Glutamatergic neuron (in vitro differentiated cells): ENCODE measurements around the gene NEDD9. TPM values are rescaled to one million over a fixed set of nuclear protein-coding genes. Genes with fewer than 3 reads are reported as not detected.

Experiments
- DNase-seq: peaks from one replicate; pipeline ENCODE4 v3.0.0; 2022
- H3K27ac Mint-ChIP-seq: one replicate; pipeline ENCODE4 v1.8.0; 2020; ENCODE audit warnings: mild to moderate bottlenecking, mixed read lengths, inconsistent platforms; ENCODE audit not compliant: unreplicated experiment
- H3K27me3 Mint-ChIP-seq: one replicate; pipeline ENCODE4 v1.8.0; 2020; ENCODE audit warnings: mild to moderate bottlenecking, moderate library complexity, mixed read lengths, inconsistent platforms; ENCODE audit not compliant: unreplicated experiment
- H3K36me3 Mint-ChIP-seq: one replicate; pipeline ENCODE4 v1.8.0; 2020; ENCODE audit warnings: mild to moderate bottlenecking, mixed read lengths, inconsistent platforms; ENCODE audit not compliant: unreplicated experiment
- H3K4me1 Mint-ChIP-seq: one replicate; pipeline ENCODE4 v1.8.0; 2020; ENCODE audit warnings: mild to moderate bottlenecking, low read depth, mixed read lengths, inconsistent platforms; ENCODE audit not compliant: unreplicated experiment
- H3K4me3 Mint-ChIP-seq: one replicate; pipeline ENCODE4 v1.8.0; 2020; ENCODE audit warnings: mild to moderate bottlenecking, mixed read lengths, inconsistent platforms; ENCODE audit not compliant: unreplicated experiment
- H3K9me3 Mint-ChIP-seq: one replicate; pipeline ENCODE4 v1.8.0; 2020; ENCODE audit warnings: mild to moderate bottlenecking, moderate library complexity, mixed read lengths, inconsistent platforms; ENCODE audit not compliant: unreplicated experiment
- total RNA-seq: library from RNA; stranded (reverse); fragmentation: NEBNext Ultra II Directional; extraction: Animal tissue kit (Norgen Biotek cat#: 25700); gene quantifications from one replicate; pipeline ENCODE4 v1.2.1, GENCODE V29; 2021; ENCODE audit not compliant: unreplicated experiment
- TF ChIP-seq, protein P1 (sequence below): fragments of 200-600 bp; sonication (generic); IDR thresholded peaks from one replicate; pipeline ENCODE4 v1.5.0; 2021; ENCODE audit not compliant: partially characterized antibody, unreplicated experiment

The NEDD9 gene
- total RNA-seq, 1 donor from 2014 or later, result 0.71 TPM

DNA sequence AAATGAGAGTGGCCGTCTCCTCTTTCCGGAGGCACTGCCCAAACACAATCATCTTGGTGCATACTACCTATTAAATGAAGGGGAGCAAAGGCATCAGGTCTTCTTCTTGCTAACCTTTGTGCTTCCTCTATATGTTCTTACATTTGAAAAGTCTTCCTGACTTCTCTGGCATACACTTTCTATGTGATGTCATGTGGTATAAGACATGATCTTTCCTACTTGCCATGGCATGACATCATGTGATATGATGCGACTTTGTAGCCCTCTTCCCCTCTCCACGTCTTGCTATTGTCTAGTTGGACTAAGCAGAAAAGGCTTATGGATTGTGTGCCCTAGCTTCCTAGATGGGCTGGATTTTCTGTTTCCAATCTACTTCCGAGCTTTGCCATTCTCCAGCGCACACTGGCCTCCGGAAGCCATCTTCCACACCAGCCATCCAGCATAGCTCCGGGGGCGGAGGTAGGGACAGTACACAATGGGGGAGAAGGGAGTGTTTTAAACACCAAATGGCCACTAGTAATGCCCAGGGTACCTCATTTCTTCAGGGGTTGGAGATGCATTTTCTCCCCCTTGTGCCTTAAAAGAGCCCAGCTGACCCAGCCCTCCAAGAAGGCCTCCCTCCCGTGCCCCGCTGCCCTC, 8.8 kb upstream of the NEDD9 start:
- Mint-ChIP-seq H3K9me3 (no peaks in the 10 kb centered on the region), H3K27ac (no peak overlapping the region), H3K4me1 (no peaks in the 10 kb centered on the region), H3K4me3 (no peak overlapping the region), H3K27me3 (peaks cover 2% of the 10 kb centered on the region), H3K36me3 (no peaks in the 10 kb centered on the region)
- TF ChIP-seq, protein P1, sequence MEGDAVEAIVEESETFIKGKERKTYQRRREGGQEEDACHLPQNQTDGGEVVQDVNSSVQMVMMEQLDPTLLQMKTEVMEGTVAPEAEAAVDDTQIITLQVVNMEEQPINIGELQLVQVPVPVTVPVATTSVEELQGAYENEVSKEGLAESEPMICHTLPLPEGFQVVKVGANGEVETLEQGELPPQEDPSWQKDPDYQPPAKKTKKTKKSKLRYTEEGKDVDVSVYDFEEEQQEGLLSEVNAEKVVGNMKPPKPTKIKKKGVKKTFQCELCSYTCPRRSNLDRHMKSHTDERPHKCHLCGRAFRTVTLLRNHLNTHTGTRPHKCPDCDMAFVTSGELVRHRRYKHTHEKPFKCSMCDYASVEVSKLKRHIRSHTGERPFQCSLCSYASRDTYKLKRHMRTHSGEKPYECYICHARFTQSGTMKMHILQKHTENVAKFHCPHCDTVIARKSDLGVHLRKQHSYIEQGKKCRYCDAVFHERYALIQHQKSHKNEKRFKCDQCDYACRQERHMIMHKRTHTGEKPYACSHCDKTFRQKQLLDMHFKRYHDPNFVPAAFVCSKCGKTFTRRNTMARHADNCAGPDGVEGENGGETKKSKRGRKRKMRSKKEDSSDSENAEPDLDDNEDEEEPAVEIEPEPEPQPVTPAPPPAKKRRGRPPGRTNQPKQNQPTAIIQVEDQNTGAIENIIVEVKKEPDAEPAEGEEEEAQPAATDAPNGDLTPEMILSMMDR, result no peak
- DNase-seq, result no peak

DNA sequence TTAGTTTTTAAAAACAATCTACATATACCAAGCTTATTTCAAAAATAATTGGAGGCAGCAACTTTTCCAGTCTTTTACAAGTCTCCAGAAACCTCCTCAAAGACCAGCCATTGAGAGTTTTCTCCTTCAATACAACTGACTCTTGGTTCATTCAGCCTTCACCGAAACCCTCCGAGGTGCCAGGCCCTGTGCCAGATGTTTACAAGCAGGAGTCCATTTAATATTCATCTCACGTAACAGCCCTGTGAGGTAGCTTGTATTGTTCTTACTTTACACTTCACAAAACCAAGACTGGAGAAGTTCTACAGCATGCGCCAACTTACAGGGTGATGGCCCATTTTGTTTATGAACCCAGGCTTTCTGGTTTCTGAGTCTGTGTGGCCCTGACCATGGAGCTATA, 5.5 kb upstream of the NEDD9 start:
- H3K27ac Mint-ChIP-seq, result no peak overlapping the region
- peaks cover 2% of the 10 kb centered on the region for H3K27me3 Mint-ChIP-seq
- no peaks in the 10 kb centered on the region for H3K36me3 Mint-ChIP-seq
- no peaks in the 10 kb centered on the region for H3K9me3 Mint-ChIP-seq
- H3K4me1 Mint-ChIP-seq, result peaks cover 3% of the 10 kb centered on the region
- TF ChIP-seq, protein P1, result no peak
- DNase-seq, result no peak
- no peak overlapping the region for H3K4me3 Mint-ChIP-seq

DNA sequence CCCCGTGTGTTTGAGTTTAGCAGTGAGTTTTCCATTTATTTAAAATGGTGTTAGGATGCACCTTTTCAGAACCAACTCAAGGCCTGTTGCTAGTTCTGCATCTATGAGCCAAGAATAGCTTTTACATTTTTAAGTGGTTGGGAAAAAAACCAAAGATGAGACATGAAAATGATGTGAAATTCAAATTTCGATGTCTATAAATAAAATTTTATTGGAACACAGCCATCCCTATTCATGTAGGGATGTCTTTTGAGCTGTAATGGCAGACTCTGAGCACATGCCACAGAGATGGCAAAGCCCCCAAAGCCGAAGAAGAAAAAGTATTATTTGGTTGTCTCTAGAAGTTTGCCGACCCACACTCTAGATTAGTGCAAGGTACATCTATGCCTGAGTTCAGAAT, 5.0 kb upstream of the NEDD9 start:
- Mint-ChIP-seq H3K27me3 (peaks cover 2% of the 10 kb centered on the region), H3K4me1 (peaks cover 3% of the 10 kb centered on the region), H3K36me3 (no peaks in the 10 kb centered on the region), H3K4me3 (no peak overlapping the region), H3K9me3 (no peaks in the 10 kb centered on the region), H3K27ac (no peak overlapping the region)
- no peak for DNase-seq
- TF ChIP-seq, protein P1, result no peak

DNA sequence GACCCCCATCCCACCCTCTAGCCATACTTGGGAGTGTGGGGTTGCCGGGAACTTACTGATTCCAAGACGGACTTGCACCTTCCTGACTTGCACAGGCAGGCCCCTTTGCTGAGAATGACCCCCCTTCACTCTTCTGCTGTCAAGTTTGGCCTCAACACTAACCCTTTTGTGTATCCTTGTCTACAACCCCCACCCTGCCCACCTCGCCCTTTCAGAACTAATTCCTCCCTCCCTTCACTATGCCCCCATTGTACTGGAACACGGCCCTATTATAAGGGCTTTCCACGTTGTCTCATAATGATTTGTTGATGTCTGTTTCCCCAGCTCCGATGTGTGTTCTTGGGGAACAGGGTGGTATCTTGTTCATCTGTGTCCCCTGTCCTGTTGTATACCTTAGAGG, 4.4 kb upstream of the NEDD9 start:
- Mint-ChIP-seq H3K27ac (no peak overlapping the region), H3K36me3 (no peaks in the 10 kb centered on the region), H3K4me3 (no peak overlapping the region), H3K4me1 (peaks cover 4% of the 10 kb centered on the region), H3K9me3 (no peaks in the 10 kb centered on the region), H3K27me3 (no peaks in the 10 kb centered on the region)
- TF ChIP-seq, protein P1, result no peak
- DNase-seq, result no peak

DNA sequence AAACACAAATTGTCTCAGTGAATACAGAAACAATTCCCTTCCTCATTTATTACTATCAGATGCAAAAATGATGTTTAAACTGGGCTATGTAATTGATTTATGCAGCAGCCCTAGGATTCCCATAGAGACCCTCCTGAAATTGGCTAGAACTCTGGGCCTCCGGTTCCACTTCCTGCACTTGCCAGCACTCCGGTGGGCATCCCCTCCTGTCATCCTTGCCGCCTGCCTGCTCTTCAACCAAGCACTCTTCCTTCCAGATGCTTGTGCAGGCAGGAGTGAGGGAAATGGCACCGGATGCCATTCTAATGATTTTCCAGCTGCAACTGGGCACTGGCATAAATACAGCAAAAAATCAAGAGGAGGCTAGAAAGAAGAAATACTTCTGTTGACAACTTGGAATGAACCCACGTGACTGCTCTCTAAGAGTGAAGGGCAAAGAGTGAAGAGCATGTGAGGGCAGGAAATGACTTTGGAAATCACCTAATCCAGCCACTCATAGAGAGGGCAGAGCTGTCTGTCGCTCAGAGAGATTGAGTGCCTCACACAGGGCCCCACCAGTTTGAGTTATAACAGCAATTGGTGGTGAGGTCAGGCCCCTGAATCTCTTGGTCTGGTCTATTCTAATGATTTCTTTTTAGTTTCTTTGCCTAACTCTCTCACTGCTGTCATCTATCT, 3.7 kb upstream of the NEDD9 start:
- H3K27me3 Mint-ChIP-seq, result no peaks in the 10 kb centered on the region
- peaks cover 6% of the 10 kb centered on the region for H3K4me1 Mint-ChIP-seq
- H3K4me3 Mint-ChIP-seq, result no peak overlapping the region
- H3K9me3 Mint-ChIP-seq, result no peaks in the 10 kb centered on the region
- no peak overlapping the region for H3K27ac Mint-ChIP-seq
- DNase-seq, result no peak
- TF ChIP-seq, protein P1, result no peak
- H3K36me3 Mint-ChIP-seq, result no peaks in the 10 kb centered on the region
